HCT116 (cell line): ENCODE measurements around the gene FSHB. TPM values are rescaled to one million over a fixed set of nuclear protein-coding genes. Genes with fewer than 3 reads are reported as not detected.

ENCODE experiments used
- ATAC-seq: fragments of 200-7000 bp; cut with Tn5 transposase; 2 replicates; pipeline ENCODE4 v1.9.1; 2020; ENCODE audit warnings: mild to moderate bottlenecking, moderate library complexity
- BruUV-seq: library from RNA; stranded (reverse); fragments of 400-500 nt; replicated peaks from 2 replicates; lab custom pipeline; 2021; lab: Mats Ljungman, UMichigan
- CTCF ChIA-PET: fragments of 300-600 bp; sonication (Branson Sonifier 250); formaldehyde crosslinking; loops from one replicate; lab custom pipeline; 2021; ENCODE audit warnings: antibody characterized with exemption; lab: Charles Lee
- POLR2A ChIA-PET: fragments of 300-600, 350-600 bp; sonication (Branson Sonifier 250); formaldehyde crosslinking; loops from one replicate; lab custom pipeline; 2021; ENCODE audit warnings: antibody characterized with exemption; lab: Charles Lee
- RAD21 ChIA-PET, 2 experiments: fragments of 300-600 bp; sonication (Branson Sonifier 250); formaldehyde crosslinking; loops; one replicate each; lab custom pipeline; 2023; ENCODE audit warnings: low total read pairs in 2 of 2; ENCODE audit not compliant: uncharacterized antibody in 2 of 2, unreplicated experiment in 2 of 2, low non-redundant PET in 1 of 2; lab: Charles Lee
- DNase-seq: peaks from one replicate; pipeline ENCODE4 v3.0.0-alpha.2; 2010; ENCODE audit warnings: low read depth, low spot score
- H2AFZ ChIP-seq: fragments of 200-600 bp; shearing (Covaris generic), sonication (generic); 2 replicates; pipeline ENCODE4 v1.6.1; 2017; ENCODE audit warnings: low read depth, mixed run types, mixed read lengths, antibody characterized with exemption, low read length; ENCODE audit not compliant: poor library complexity, severe bottlenecking
- H3K27ac ChIP-seq: 2 replicates; pipeline ENCODE4 v1.5.1; 2012; ENCODE audit warnings: low read depth, low read length
- H3K27me3 ChIP-seq: fragments of 200-600 bp; sonication (generic); 2 replicates; pipeline ENCODE4 v1.6.1; 2016; ENCODE audit warnings: mixed run types, low read length, mixed read lengths; ENCODE audit not compliant: insufficient read depth
- H3K36me3 ChIP-seq, 2 experiments: fragments of 200-500 bp in 1 of 2; fragments of 200-600 bp in 1 of 2; sonication (Bioruptor generic) in 1 of 2; sonication (generic) in 1 of 2; 2 replicates each; pipeline versions ENCODE4 v1.5.1 to v1.6.1; 2014 to 2016; ENCODE audit warnings: low read length in 2 of 2, inconsistent platforms in 1 of 2, mixed read lengths in 1 of 2, mixed run types in 1 of 2; ENCODE audit not compliant: insufficient read depth in 2 of 2, control insufficient read depth in 1 of 2
- H3K4me1 ChIP-seq, 2 experiments: fragments of 200-600 bp in 1 of 2; sonication (generic) in 1 of 2; 2 replicates each; pipeline versions ENCODE4 v1.5.1 to v1.6.1; 2012 to 2017; ENCODE audit warnings: low read length in 2 of 2, inconsistent platforms in 1 of 2, mild to moderate bottlenecking in 1 of 2, mixed read lengths in 1 of 2, mixed run types in 1 of 2, moderate library complexity in 1 of 2; ENCODE audit not compliant: insufficient read depth in 2 of 2, control insufficient read depth in 1 of 2
- H3K4me2 ChIP-seq: fragments of 200-600 bp; sonication (generic); 2 replicates; pipeline ENCODE4 v1.6.1; 2017; ENCODE audit warnings: mixed run types, low read length, mixed read lengths
- H3K4me3 ChIP-seq, 2 experiments: fragments of 200-600 bp in 1 of 2; sonication (generic) in 1 of 2; replicated peaks in 1 of 2; 2 replicates each; pipeline ENCODE4 v1.5.1; 2011 to 2016; ENCODE audit warnings: low read length in 2 of 2, control low read depth in 1 of 2, low read depth in 1 of 2, mild to moderate bottlenecking in 1 of 2, mixed read lengths in 1 of 2, mixed run types in 1 of 2
- H3K79me2 ChIP-seq: fragments of 200-600 bp; sonication (generic); 2 replicates; pipeline ENCODE4 v1.6.1; 2017; ENCODE audit warnings: mild to moderate bottlenecking, mixed run types, low read length, moderate library complexity, mixed read lengths; ENCODE audit not compliant: insufficient read depth
- H3K9ac ChIP-seq: fragments of 200-600 bp; sonication (generic); 2 replicates; pipeline ENCODE4 v1.6.1; 2016; ENCODE audit warnings: low read length, mixed read lengths
- H3K9me2 ChIP-seq: fragments of 200-600 bp; sonication (generic), shearing (Covaris generic); 2 replicates; pipeline ENCODE4 v1.6.1; 2017; ENCODE audit warnings: mixed run types, mild to moderate bottlenecking, moderate library complexity; ENCODE audit not compliant: insufficient read depth
- H3K9me3 ChIP-seq, 2 experiments: fragments of 200-500 bp in 1 of 2; fragments of 200-600 bp in 1 of 2; sonication (Bioruptor generic) in 1 of 2; sonication (generic) in 1 of 2; 2 replicates each; pipeline ENCODE4 v1.6.1; 2014 to 2017; ENCODE audit warnings: low read length in 2 of 2, mixed read lengths in 2 of 2, inconsistent platforms in 1 of 2, low read depth in 1 of 2, mild to moderate bottlenecking in 1 of 2, mixed run types in 1 of 2, moderate library complexity in 1 of 2; ENCODE audit not compliant: control insufficient read depth in 1 of 2, insufficient read depth in 1 of 2
- H4K20me1 ChIP-seq: fragments of 200-600 bp; sonication (generic), shearing (Covaris generic); 2 replicates; pipeline ENCODE4 v1.6.1; 2017; ENCODE audit warnings: mixed run types, mild to moderate bottlenecking, moderate library complexity; ENCODE audit not compliant: insufficient read depth
- POLR2AphosphoS5 ChIP-seq: IDR thresholded peaks from 2 replicates; pipeline ENCODE4 v1.6.1; 2011; ENCODE audit warnings: mild to moderate bottlenecking, low read depth, low read length, moderate library complexity
- RAD21 ChIP-seq: IDR thresholded peaks from 2 replicates; pipeline ENCODE4 v1.6.1; 2012; ENCODE audit warnings: low read depth, mild to moderate bottlenecking
- TCF7L2 ChIP-seq: IDR thresholded peaks from 2 replicates; pipeline ENCODE4 v1.7.0; 2011; ENCODE audit warnings: borderline replicate concordance, inconsistent platforms; ENCODE audit not compliant: insufficient read depth, insufficient read length; ENCODE audit errors: extremely low read depth
- ZFX ChIP-seq: fragments of 450-650 bp; IDR thresholded peaks from 2 replicates; pipeline ENCODE4 v1.6.1; 2017
- intact Hi-C: fragments of 100-400 bp; cut with micrococcal nuclease; formaldehyde crosslinking; loops from 2 replicates; pipeline ENCODE4 v1.10.0; 2022
- total RNA-seq: library from RNA; stranded (reverse); gene quantifications from one replicate; pipeline ENCODE4 v1.2.1, GENCODE V29; 2021; ENCODE audit not compliant: unreplicated experiment
- TF ChIP-seq, protein P1 (sequence below): IDR thresholded peaks from 2 replicates; pipeline ENCODE4 v1.6.1; 2012; ENCODE audit warnings: low read depth
- TF ChIP-seq, protein P2 (sequence below), 3 experiments: fragments of 200-600 bp in 1 of 3; sonication (generic) in 1 of 3; IDR thresholded peaks in 2 of 3; conservative IDR thresholded peaks in 1 of 3; 2 replicates each; pipeline ENCODE4 v1.5.1; 2012 to 2017; ENCODE audit warnings: low read depth in 2 of 3, low read length in 2 of 3, antibody characterized with exemption in 1 of 3, borderline replicate concordance in 1 of 3, control low read depth in 1 of 3, mild to moderate bottlenecking in 1 of 3, mixed read lengths in 1 of 3, mixed run types in 1 of 3, moderate library complexity in 1 of 3; ENCODE audit not compliant: insufficient read depth in 1 of 3

FSHB gene
- total RNA-seq, 1 experiment from 2014 or later = not detected

DNA sequence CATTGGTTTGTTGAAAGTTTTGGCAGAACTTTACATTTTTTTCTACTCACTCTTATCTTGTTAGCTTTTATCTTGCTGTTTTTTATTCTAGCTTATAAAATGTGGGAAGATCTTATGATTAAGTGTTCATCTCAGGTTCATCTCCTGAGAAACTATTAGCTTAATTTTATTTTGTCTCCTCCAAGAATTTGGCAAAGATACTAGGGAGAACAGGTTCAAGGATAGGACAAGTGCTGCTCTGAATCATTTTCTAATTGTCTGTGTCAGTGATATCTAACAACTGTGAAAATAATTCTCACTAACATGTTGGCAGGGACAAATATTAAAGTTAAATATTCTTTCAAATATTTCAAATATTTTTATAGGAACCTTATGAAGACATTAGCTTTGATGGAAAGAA is 38.2 kb upstream of the FSHB start (continued):
- TF ChIP-seq TCF7L2 = no peak
- no peak for TF ChIP-seq POLR2AphosphoS5
- TF ChIP-seq, protein P1, sequence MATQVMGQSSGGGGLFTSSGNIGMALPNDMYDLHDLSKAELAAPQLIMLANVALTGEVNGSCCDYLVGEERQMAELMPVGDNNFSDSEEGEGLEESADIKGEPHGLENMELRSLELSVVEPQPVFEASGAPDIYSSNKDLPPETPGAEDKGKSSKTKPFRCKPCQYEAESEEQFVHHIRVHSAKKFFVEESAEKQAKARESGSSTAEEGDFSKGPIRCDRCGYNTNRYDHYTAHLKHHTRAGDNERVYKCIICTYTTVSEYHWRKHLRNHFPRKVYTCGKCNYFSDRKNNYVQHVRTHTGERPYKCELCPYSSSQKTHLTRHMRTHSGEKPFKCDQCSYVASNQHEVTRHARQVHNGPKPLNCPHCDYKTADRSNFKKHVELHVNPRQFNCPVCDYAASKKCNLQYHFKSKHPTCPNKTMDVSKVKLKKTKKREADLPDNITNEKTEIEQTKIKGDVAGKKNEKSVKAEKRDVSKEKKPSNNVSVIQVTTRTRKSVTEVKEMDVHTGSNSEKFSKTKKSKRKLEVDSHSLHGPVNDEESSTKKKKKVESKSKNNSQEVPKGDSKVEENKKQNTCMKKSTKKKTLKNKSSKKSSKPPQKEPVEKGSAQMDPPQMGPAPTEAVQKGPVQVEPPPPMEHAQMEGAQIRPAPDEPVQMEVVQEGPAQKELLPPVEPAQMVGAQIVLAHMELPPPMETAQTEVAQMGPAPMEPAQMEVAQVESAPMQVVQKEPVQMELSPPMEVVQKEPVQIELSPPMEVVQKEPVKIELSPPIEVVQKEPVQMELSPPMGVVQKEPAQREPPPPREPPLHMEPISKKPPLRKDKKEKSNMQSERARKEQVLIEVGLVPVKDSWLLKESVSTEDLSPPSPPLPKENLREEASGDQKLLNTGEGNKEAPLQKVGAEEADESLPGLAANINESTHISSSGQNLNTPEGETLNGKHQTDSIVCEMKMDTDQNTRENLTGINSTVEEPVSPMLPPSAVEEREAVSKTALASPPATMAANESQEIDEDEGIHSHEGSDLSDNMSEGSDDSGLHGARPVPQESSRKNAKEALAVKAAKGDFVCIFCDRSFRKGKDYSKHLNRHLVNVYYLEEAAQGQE = no peak
- TF ChIP-seq, all 23 proteins: peak for 0

- H3K36me3 ChIP-seq = no peaks in the 10 kb centered on the region
- ChIA-PET CTCF (interaction anchor here (0.8 to 1.4 kb wide), 8 partner anchors 11 to 748 kb away, joined by 3 to 6 read pairs (median 4); no protein-coding TSS in a partner anchor), RAD21 (no interaction called here), POLR2A (no interaction called here)
- H3K79me2 ChIP-seq = no peaks in the 10 kb centered on the region
- no peak overlapping the region for H3K9ac ChIP-seq
- H4K20me1 ChIP-seq = no peaks in the 10 kb centered on the region
- H3K9me2 ChIP-seq = no peaks in the 10 kb centered on the region
- peak; percentile 32 for DNase-seq
- H3K27me3 ChIP-seq = peaks cover 3% of the 10 kb centered on the region; the same call in 1 of the 2 replicates
- intact Hi-C loops = loop anchor here (1.0 to 2.0 kb wide), 2 partner anchors 748 to 764 kb away; no protein-coding TSS in a partner anchor
- no TSS peak for BruUV-seq
- no peaks in the 10 kb centered on the region for H3K9me3 ChIP-seq
- TF ChIP-seq, protein P2, sequence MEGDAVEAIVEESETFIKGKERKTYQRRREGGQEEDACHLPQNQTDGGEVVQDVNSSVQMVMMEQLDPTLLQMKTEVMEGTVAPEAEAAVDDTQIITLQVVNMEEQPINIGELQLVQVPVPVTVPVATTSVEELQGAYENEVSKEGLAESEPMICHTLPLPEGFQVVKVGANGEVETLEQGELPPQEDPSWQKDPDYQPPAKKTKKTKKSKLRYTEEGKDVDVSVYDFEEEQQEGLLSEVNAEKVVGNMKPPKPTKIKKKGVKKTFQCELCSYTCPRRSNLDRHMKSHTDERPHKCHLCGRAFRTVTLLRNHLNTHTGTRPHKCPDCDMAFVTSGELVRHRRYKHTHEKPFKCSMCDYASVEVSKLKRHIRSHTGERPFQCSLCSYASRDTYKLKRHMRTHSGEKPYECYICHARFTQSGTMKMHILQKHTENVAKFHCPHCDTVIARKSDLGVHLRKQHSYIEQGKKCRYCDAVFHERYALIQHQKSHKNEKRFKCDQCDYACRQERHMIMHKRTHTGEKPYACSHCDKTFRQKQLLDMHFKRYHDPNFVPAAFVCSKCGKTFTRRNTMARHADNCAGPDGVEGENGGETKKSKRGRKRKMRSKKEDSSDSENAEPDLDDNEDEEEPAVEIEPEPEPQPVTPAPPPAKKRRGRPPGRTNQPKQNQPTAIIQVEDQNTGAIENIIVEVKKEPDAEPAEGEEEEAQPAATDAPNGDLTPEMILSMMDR (IDR thresholded peaks at IDR 0.05 in 2 of 3, conservative IDR thresholded peaks at IDR 0.05 in 1 of 3; ENCODE audit: borderline replicate concordance in 1 of 3, insufficient read depth in 1 of 3, low read depth in 2 of 3, low read length in 2 of 3) = peak; percentile 36 to 87 (median 84); a peak in 5 of 6 replicates
- TF ChIP-seq RAD21 (peak; percentile 47), ZFX (no peak)
- H3K4me1 ChIP-seq = no peaks in the 10 kb centered on the region
- H2AFZ ChIP-seq = no peak overlapping the region
- no peak overlapping the region for H3K4me2 ChIP-seq
- no peak overlapping the region for H3K27ac ChIP-seq
- ATAC-seq = peak; percentile 89
- H3K4me3 ChIP-seq = no peak overlapping the region
Measured at GRCh38 chr11:30196400-30197206, 34.2 kb upstream of the FSHB start.
